SK-N-SH treated with all-trans-retinoic acid at 6 μM for 48 hours (cell line): Measurements from ENCODE around the gene MRPS34.

ENCODE experiments used
- ATAC-seq: fragments of 200-7000 bp; cut with Tn5 transposase; 3 replicates; pipeline ENCODE4 v1.9.1; 2020; ENCODE audit warnings: mild to moderate bottlenecking, moderate library complexity
- ARNTL ChIP-seq: fragments of 450-650 bp; formaldehyde crosslinking; IDR thresholded peaks from 2 replicates; pipeline ENCODE4 v1.5.0; 2020; ENCODE audit warnings: low read depth, mild to moderate bottlenecking, moderate library complexity, borderline replicate concordance
- BACH2 ChIP-seq: fragments of 250-450 bp; sonication (Bioruptor Pico); IDR thresholded peaks from 2 replicates; pipeline ENCODE4 v1.9.0; 2021; ENCODE audit warnings: mild to moderate bottlenecking, borderline replicate concordance
- CSDC2 ChIP-seq: fragments of 250-450 bp; sonication (Bioruptor Pico); IDR thresholded peaks from 2 replicates; pipeline ENCODE4 v1.5.0; 2020; ENCODE audit warnings: mild to moderate bottlenecking, moderate library complexity
- CSRNP3 ChIP-seq: fragments of 250-450 bp; sonication (Bioruptor Pico); IDR thresholded peaks from 2 replicates; pipeline ENCODE4 v1.5.1; 2021; ENCODE audit warnings: mild to moderate bottlenecking, moderate library complexity
- ESRRG ChIP-seq: fragments of 250-450 bp; sonication (Bioruptor Pico); IDR thresholded peaks from 2 replicates; pipeline ENCODE4 v1.6.1; 2021; ENCODE audit warnings: mild to moderate bottlenecking
- GLIS3 ChIP-seq: fragments of 250-450 bp; sonication (Bioruptor Pico); IDR thresholded peaks from 2 replicates; pipeline ENCODE4 v1.5.0; 2020; ENCODE audit warnings: mild to moderate bottlenecking, moderate library complexity
- ISL1 ChIP-seq: fragments of 250-450 bp; sonication (Bioruptor Pico); IDR thresholded peaks from 2 replicates; pipeline ENCODE4 v2.1.2; 2022; ENCODE audit warnings: mild to moderate bottlenecking, moderate library complexity
- OSR1 ChIP-seq: fragments of 250-450 bp; sonication (Bioruptor Pico); IDR thresholded peaks from 2 replicates; pipeline ENCODE4 v1.8.0; 2022; ENCODE audit warnings: moderate library complexity, mild to moderate bottlenecking, inconsistent platforms
- PATZ1 ChIP-seq: fragments of 250-450 bp; sonication (Bioruptor Pico); IDR thresholded peaks from 2 replicates; pipeline ENCODE4 v1.8.0; 2020; ENCODE audit warnings: mild to moderate bottlenecking, moderate library complexity, borderline replicate concordance
- POU6F1 ChIP-seq: fragments of 250-450 bp; sonication (Bioruptor Pico); IDR thresholded peaks from 2 replicates; pipeline ENCODE4 v1.8.0; 2021; ENCODE audit warnings: low read depth, mild to moderate bottlenecking, moderate library complexity, borderline replicate concordance
- PPARA ChIP-seq: fragments of 250-450 bp; sonication (Bioruptor Pico); IDR thresholded peaks from 2 replicates; pipeline ENCODE4 v1.5.0; 2020; ENCODE audit warnings: mild to moderate bottlenecking, borderline replicate concordance
- RARB ChIP-seq: fragments of 250-450 bp; sonication (Bioruptor Pico); IDR thresholded peaks from 2 replicates; pipeline ENCODE4 v1.8.0; 2021; ENCODE audit warnings: mild to moderate bottlenecking, moderate library complexity
- TCF4 ChIP-seq: fragments of 250-450 bp; sonication (Bioruptor Pico); IDR thresholded peaks from 2 replicates; pipeline ENCODE4 v1.8.0; 2021; ENCODE audit warnings: mild to moderate bottlenecking, moderate library complexity, borderline replicate concordance
- TSHZ2 ChIP-seq: fragments of 250-450 bp; sonication (Bioruptor Pico); IDR thresholded peaks from 2 replicates; pipeline ENCODE4 v1.5.0; 2020; ENCODE audit warnings: mild to moderate bottlenecking, moderate library complexity
- ZC3H10 ChIP-seq: fragments of 250-450 bp; sonication (Bioruptor Pico); IDR thresholded peaks from 2 replicates; pipeline ENCODE4 v1.5.1; 2021; ENCODE audit warnings: mild to moderate bottlenecking, moderate library complexity
- ZFP30 ChIP-seq: fragments of 450-650 bp; formaldehyde crosslinking; IDR thresholded peaks from 2 replicates; pipeline ENCODE4 v1.5.0; 2022; ENCODE audit warnings: mild to moderate bottlenecking, moderate library complexity
- ZNF565 ChIP-seq: fragments of 450-650 bp; formaldehyde crosslinking; conservative IDR thresholded peaks from 2 replicates; pipeline ENCODE4 v1.5.0; 2020; ENCODE audit warnings: low read depth, mild to moderate bottlenecking, moderate library complexity
- ZNF70 ChIP-seq: fragments of 450-650 bp; formaldehyde crosslinking; IDR thresholded peaks from 2 replicates; pipeline ENCODE4 v1.5.0; 2020; ENCODE audit warnings: mild to moderate bottlenecking, moderate library complexity
- ZNF8 ChIP-seq: fragments of 450-650 bp; formaldehyde crosslinking; IDR thresholded peaks from 2 replicates; pipeline ENCODE4 v1.5.0; 2020; ENCODE audit warnings: mild to moderate bottlenecking, moderate library complexity

Gene MRPS34

GRCh38 chr16:1745900-1746692 lies 26.8 kb downstream of the MRPS34 start:
- peak; percentile 54 for ATAC-seq
- TF ChIP-seq PPARA (CRISPR knock-in tag) (no peak), BACH2 (CRISPR knock-in tag) (no peak), CSDC2 (no peak)
- TF ChIP-seq, all 23 proteins: peak for 0

- TF ChIP-seq TCF4 (no peak), CSRNP3 (CRISPR knock-in tag) (no peak), ZNF565 (CRISPR knock-in tag) (no peak), ZFP30 (CRISPR knock-in tag) (no peak)
- ATAC-seq = peak; percentile 27
Observed at GRCh38 chr16:1745181-1745899, 27.6 kb downstream of the MRPS34 start.

- TF ChIP-seq OSR1 (CRISPR knock-in tag) = no peak
- no peak for TF ChIP-seq PATZ1 (CRISPR knock-in tag)
- TF ChIP-seq CSRNP3 (CRISPR knock-in tag) = no peak
- no peak for TF ChIP-seq ISL1 (CRISPR knock-in tag)
- no peak for TF ChIP-seq TCF4
- no peak for TF ChIP-seq TSHZ2 (CRISPR knock-in tag)
- no peak for TF ChIP-seq ZC3H10 (CRISPR knock-in tag)
- TF ChIP-seq ARNTL (CRISPR knock-in tag) = no peak
- TF ChIP-seq GLIS3 (CRISPR knock-in tag) = no peak
- no peak for TF ChIP-seq ESRRG (CRISPR knock-in tag)
- no peak for TF ChIP-seq BACH2 (CRISPR knock-in tag)
- no peak for TF ChIP-seq RARB (CRISPR knock-in tag)
- TF ChIP-seq POU6F1 = no peak
- no peak for TF ChIP-seq ZNF70 (CRISPR knock-in tag)
- no peak for TF ChIP-seq ZFP30 (CRISPR knock-in tag)
- no peak for TF ChIP-seq ZNF8
- TF ChIP-seq ZNF565 (CRISPR knock-in tag) = no peak
- TF ChIP-seq CSDC2 = no peak
- TF ChIP-seq, all 23 proteins: peak for 0
- no peak for ATAC-seq
Observed at GRCh38 chr16:1744338-1744840, 28.5 kb downstream of the MRPS34 start.
